NCI-H2107 treated with DMSO at 0.1 percent for 48 hours (cell line): ENCODE measurements around the gene GAB2.
"Not testable (repeated sequence)": the region's sequence is repeated elsewhere in the genome, so short reads cannot be mapped to it uniquely, and the experiment has no call there.

Experiments used
- DNase-seq: peaks from one replicate; lab custom pipeline; 2025; ENCODE audit not compliant: unreplicated experiment; lab: John Stamatoyannopoulos, UW

Gene GAB2

GRCh38 chr11:78224506-78224905 is 193.1 kb downstream of the GAB2 start:
- DNase-seq, result no peak

DNA sequence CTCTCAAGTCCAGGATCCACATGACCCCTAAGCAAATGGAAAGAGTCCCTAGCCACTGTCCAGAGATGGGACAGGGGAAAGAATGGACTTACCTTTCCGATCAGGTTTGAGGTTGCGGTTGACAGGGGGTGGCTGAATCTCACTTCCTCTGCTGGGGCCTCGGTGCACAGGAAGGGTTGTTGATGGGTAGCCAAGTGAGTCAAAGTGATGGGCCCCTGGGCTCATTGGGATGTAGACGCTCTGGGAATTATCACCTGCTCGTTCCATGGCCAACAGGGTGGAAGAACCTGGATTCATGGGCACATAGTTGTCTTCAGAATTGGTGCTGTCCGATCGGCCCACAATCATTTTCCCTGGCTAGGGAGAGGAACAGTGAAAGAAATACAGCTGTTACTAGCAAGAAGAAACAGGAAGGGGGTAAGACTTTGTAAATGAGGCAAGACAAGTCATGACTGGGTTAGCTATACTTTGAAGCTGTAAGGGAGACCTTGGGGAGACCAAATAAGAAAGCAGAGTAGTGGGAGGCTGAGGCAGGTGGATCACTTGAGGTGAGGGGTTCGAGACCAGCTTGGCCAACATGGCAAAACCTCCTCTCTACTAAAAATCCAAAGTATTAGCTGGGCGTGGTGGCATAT is 194.2 kb downstream of the GAB2 start:
- no peak for DNase-seq

- not testable (repeated sequence) for DNase-seq
Observed at GRCh38 chr11:78222726-78223125, 194.9 kb downstream of the GAB2 start.

DNA sequence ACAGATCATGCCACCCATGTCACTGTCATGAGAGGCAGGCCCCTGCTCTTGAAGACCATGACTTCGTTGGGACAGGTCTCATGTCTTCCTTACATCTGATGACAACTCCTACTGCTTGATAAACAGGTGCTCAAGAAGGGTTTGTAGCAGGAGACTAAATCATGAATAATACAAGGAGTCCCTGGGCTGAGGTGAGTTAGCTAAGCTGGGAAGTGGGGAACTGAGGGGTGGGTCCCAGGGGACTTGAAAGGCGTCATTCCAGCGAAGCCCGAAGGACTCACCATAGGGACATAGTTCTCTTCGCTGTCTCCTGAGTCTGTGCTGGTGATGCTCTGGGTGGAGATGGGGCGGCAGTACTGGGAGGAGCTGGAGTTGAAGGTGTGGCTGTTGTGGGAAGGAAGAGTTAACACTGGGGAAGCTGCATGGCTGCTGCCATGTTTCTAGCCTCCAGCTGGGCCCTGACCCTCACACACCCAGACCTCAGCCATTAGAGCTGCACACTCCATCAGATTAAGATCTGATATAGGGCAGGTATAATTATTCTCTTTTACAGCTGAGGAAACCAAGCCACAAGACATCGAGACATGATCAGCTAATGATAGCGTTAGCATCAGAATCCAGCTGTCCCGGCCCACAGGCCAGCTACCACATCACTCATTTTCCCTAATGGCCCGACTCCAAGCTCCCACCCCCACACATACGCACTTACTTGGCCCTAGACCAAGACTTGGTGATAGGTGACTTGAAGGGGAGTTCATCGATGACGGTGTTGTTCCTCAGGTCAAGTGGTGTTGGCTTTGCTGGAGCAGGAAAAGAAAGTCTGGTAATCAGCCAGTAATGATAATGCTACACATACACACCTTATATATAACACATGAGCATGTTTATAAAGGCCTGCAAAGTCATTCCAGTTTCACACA is 196.0 kb downstream of the GAB2 start:
- no peak for DNase-seq

DNA sequence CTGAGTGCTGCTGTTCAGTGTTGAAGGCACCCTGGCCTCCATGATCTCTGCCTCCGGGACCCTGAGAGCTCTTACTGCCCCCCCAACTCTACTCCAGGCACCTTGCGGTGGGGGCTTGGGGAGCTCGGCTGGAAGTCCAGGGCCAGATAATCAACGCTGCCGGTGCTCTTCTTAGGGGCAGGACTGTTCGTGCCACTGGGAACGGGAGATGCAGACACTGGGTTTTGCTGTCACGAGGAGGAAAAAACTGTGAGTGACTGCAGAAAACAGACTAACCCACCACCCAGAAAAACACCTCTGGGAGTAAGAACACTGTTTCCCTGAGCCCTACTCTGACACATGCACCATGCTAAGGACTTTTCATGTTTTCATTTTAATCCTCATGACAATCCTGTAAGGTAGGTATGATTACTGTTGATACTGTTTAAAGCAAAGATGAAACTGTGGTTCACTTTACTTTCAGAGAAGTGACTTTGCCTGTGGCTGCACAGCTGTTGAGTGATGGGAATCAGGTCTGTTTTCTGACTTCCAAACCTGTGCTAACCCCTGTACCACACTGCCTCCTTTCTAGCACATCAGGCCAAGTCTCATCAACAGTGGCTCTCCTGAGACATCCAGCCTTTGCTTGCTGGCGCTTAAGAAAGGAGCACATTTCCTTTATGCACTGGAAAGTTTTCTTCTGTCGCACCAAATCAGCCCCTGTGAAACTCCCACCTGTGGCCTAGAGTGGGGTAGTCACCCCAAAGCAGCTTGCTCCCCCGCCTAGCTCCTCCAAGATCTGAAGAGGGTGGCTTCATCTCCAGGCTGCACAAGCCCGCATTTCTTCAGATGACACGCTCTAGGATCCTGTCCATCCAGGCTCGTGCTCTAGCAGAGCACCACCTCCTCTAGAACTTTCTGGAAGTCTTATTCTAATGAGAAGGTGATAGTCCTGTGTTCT is 197.1 kb downstream of the GAB2 start:
- no peak for DNase-seq

- DNase-seq, result no peak
Observed at GRCh38 chr11:78219493-78220217, 198.0 kb downstream of the GAB2 start.

GRCh38 chr11:78218707-78219492 is 198.7 kb downstream of the GAB2 start:
- no peak for DNase-seq

DNA sequence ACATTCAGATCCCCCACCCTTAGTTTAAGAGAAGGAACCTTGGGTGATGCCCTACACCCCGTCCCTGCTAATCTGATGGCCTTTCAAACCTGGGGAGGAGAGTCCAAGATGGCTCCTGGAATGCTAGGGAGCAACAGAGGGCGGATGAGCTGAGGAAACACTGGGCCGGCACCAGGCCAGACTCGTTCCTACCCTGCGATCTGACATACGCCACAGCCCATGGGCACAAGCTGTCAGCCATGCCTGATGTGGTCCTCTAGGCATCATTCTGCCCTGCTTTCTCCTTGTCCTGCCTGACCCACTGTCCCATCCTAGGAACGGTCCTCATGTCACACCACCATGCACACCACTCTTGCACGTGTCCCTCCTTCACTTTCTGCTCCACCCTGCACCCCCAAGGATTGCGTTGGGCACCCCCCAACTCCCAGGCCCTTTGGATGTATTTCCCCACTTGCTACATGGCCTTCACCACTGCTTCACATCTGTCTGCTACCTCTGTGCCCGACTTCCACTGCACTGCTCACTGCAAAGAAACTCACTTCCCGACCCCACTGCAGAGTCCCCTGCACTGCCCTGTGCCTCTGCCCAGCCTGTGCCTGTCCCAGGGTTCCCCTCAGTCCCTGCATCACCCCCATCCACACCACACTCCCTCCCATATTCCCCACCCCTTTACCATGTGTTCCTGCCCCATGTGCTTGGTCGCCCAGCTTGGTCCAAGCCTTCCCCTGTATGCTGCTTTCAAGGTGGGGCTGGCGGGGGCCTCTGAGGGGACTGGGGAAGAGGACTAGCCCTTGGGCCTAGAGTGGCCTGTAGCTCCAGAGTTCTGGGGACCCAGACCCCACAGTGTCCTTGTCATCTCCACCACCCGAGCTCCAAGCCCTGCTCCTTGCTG is 199.7 kb downstream of the GAB2 start:
- no peak for DNase-seq

- DNase-seq, result no peak
Observed at GRCh38 chr11:78216571-78217287, 200.9 kb downstream of the GAB2 start.

DNA sequence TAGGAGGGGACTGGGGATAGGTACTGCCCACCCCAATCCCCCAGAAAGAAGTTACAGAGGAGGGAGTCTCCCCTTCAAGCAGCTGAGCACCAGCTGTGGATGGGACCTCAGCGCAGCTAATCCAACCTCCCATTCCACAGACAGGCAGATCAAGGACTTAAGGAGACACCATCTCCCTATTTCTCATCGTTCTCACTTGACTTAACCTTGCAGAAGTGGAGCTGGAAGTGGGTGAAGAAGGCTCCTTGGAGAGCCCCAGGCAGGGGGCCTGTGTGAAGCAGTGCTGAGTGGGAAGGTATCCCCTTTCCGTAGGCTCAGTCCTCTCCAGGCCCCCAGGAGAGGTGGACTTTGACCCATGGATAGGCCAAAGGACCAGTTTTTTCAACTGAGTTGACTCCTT is 201.6 kb downstream of the GAB2 start:
- no peak for DNase-seq

GRCh38 chr11:78214331-78215194 is 203.1 kb downstream of the GAB2 start:
- no peak for DNase-seq

- DNase-seq, result no peak
Observed at GRCh38 chr11:78213526-78214330, 203.9 kb downstream of the GAB2 start.

GRCh38 chr11:78212586-78213371 is 204.8 kb downstream of the GAB2 start:
- no peak for DNase-seq

GRCh38 chr11:78211565-78211964 is 206.1 kb downstream of the GAB2 start:
- DNase-seq, result no peak

GRCh38 chr11:78210000-78210608 is 207.5 kb downstream of the GAB2 start:
- DNase-seq, result no peak
